ENCODE measurements around the gene TTC33. TPM values are rescaled to one million over a fixed set of nuclear protein-coding genes. Genes with fewer than 3 reads are reported as not detected.

TTC33 gene
- total and polyA plus RNA-seq, 4 donors: 22.4 to 45.9 (median 30.7) TPM

- Histone ChIP-seq H3K27me3 (ENCODE audit: control insufficient read depth, insufficient read depth, low read length) (no peaks in the 10 kb centered on the region), H3K4me1 (ENCODE audit: control insufficient read depth, insufficient read depth, low read length) (no peaks in the 10 kb centered on the region), H3K4me3 (ENCODE audit: low read depth, low read length) (no peak overlapping the region), H3K27ac (ENCODE audit: low read depth, low read length) (no peak overlapping the region), H3K36me3 (ENCODE audit: control insufficient read depth, insufficient read depth, low read length) (no peaks in the 10 kb centered on the region), H3K9me3 (ENCODE audit: control insufficient read depth, insufficient read depth, low read length) (no peaks in the 10 kb centered on the region)
- WGBS (ENCODE audit: insufficient coverage): no CpG with 5 or more reads among the region's 1 CpG
- no peak for DNase-seq (ENCODE audit: low read depth in 4 of 6, low spot score in 6 of 6)
These were observed 200.9 kb downstream of the TTC33 start for GRCh38 chr5:40554813-40555212.

DNA sequence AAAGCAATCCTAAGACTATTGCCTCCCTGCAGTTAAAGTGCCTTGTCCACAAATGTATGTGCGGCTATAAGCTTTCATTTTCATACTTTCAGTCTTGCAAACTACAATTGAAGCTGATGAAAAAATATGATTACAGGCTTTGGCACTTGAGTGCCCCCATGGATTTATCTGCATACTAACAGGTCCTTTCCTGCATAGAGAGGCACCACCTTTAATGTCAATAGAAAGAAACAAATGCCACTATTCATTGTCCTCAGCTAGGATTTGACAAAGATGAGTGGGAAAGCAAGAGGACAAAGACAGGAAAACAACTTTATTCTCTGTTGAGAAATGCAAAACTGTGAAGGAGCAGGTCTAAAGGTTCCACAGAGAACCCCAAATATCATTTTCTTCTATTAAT, 201.7 kb downstream of the TTC33 start:
- Histone ChIP-seq H3K4me1 (ENCODE audit: control insufficient read depth, insufficient read depth, low read length) (no peaks in the 10 kb centered on the region), H3K4me3 (ENCODE audit: low read depth, low read length) (no peak overlapping the region), H3K36me3 (ENCODE audit: control insufficient read depth, insufficient read depth, low read length) (no peaks in the 10 kb centered on the region), H3K9me3 (ENCODE audit: control insufficient read depth, insufficient read depth, low read length) (no peaks in the 10 kb centered on the region), H3K27ac (ENCODE audit: low read depth, low read length) (no peak overlapping the region), H3K27me3 (ENCODE audit: control insufficient read depth, insufficient read depth, low read length) (no peaks in the 10 kb centered on the region)
- no CpG with 5 or more reads among the region's 1 CpG for WGBS (ENCODE audit: insufficient coverage)
- DNase-seq (ENCODE audit: low read depth in 4 of 6, low spot score in 6 of 6): no peak

GRCh38 chr5:40552981-40553380, 202.8 kb downstream of the TTC33 start:
- H3K4me3 ChIP-seq (ENCODE audit: low read depth, low read length): no peak overlapping the region
- no peaks in the 10 kb centered on the region for H3K27me3 ChIP-seq (ENCODE audit: control insufficient read depth, insufficient read depth, low read length)
- no peaks in the 10 kb centered on the region for H3K9me3 ChIP-seq (ENCODE audit: control insufficient read depth, insufficient read depth, low read length)
- H3K4me1 ChIP-seq (ENCODE audit: control insufficient read depth, insufficient read depth, low read length): no peaks in the 10 kb centered on the region
- DNase-seq (ENCODE audit: low read depth in 4 of 6, low spot score in 6 of 6): no peak
- no peak overlapping the region for H3K27ac ChIP-seq (ENCODE audit: low read depth, low read length)
- no peaks in the 10 kb centered on the region for H3K36me3 ChIP-seq (ENCODE audit: control insufficient read depth, insufficient read depth, low read length)
- no CpG with 5 or more reads among the region's 3 CpGs for WGBS (ENCODE audit: insufficient coverage)

DNA sequence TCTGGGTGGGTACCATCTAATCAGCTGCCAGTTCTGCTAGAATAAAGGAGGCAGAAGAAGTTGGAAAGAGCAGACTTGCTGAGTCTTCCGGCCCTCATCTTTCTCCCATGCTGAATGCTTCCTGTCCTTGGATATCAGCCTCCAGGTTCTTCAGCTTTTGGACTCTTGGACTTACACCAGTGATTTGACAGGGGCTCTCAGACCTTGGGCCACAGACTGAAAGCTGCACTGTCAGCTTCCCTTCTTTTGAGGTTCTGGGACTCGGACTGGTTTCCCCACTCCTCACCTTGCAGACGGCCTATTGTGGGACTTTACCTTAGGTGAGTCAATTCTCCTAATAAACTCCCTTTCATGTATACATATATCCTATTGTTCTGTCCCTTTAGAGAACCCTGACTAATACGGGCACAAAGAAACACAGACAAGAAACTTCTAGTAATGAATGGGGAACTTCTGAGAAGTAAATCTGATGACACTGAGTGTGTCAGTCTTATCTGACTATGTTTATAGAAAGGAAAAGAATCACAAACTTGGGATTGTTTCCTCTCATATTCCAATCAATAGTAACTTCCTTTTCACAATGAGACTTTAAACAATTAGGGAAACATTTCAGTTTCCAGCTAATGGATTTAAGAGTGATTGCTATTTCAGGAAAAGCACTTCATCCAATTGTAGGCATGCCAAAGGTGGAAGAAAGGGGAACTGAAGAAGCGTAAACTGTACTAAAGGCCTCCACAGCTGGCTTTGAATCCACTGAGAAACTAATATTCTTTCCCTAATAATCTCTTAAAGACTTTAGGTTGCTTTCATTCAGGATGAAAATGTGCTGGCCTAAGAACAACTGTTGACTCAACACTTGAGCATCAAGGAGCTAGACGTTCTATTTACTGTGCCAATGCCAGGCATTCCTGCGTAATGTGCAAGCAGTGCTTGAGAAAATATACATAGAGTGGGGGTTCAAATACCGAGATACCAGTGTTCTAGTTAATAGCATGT, 204.0 kb downstream of the TTC33 start:
- no peaks in the 10 kb centered on the region for H3K36me3 ChIP-seq (ENCODE audit: control insufficient read depth, insufficient read depth, low read length)
- no peak for DNase-seq (ENCODE audit: low read depth in 4 of 6, low spot score in 6 of 6)
- 56% methylated on average over 2 of the region's 8 CpGs for WGBS (ENCODE audit: insufficient coverage)
- H3K4me1 ChIP-seq (ENCODE audit: control insufficient read depth, insufficient read depth, low read length): no peaks in the 10 kb centered on the region
- H3K27me3 ChIP-seq (ENCODE audit: control insufficient read depth, insufficient read depth, low read length): no peaks in the 10 kb centered on the region
- no peak overlapping the region for H3K27ac ChIP-seq (ENCODE audit: low read depth, low read length)
- H3K4me3 ChIP-seq (ENCODE audit: low read depth, low read length): no peak overlapping the region
- no peaks in the 10 kb centered on the region for H3K9me3 ChIP-seq (ENCODE audit: control insufficient read depth, insufficient read depth, low read length)

DNA sequence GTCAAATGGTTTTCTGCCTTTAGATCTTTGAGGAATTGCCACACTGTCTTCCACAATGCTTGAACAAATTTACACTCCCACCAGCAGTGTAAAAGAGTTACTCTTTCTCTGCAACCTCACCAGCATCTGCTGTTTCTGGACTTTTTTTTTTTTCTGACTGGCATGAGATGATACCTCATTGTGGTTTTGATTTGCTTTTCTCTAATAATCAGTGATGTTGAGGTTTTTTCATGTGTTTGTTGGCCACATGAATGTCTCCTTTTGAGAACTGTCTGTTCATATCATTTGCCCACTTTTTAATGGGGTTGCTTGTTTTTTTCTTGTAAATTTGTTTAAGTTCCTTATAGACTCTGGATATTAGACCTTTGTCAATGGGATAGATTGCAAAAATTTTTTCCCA, 205.3 kb downstream of the TTC33 start:
- DNase-seq (ENCODE audit: low read depth in 4 of 6, low spot score in 6 of 6): no peak
- H3K27ac ChIP-seq (ENCODE audit: low read depth, low read length): no peak overlapping the region

DNA sequence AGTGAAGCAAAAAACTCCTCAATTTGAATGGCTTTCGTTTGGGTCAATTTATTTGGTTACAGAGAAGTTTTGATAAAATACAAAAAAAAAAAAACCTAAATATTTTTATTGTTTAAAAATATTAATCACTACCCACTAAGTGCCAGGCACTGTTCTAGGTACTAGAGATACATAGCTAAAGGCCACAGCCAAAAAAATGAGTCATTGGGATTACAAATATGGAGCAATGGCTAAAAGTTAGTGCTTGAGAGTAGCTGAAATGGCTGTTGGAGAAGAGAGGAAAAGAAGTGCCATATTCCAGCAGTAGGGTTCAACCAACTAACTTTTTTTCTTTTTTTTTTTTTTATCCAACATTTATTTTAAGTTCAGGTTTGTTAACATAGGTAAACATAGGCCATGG, 206.1 kb downstream of the TTC33 start:
- no peaks in the 10 kb centered on the region for H3K27me3 ChIP-seq (ENCODE audit: control insufficient read depth, insufficient read depth, low read length)
- no peak overlapping the region for H3K27ac ChIP-seq (ENCODE audit: low read depth, low read length)
- H3K4me3 ChIP-seq (ENCODE audit: low read depth, low read length): no peak overlapping the region
- WGBS (ENCODE audit: insufficient coverage): no CpG with 5 or more reads among the region's 1 CpG
- no peaks in the 10 kb centered on the region for H3K9me3 ChIP-seq (ENCODE audit: control insufficient read depth, insufficient read depth, low read length)
- no peak for DNase-seq (ENCODE audit: low read depth in 4 of 6, low spot score in 6 of 6)
- no peaks in the 10 kb centered on the region for H3K36me3 ChIP-seq (ENCODE audit: control insufficient read depth, insufficient read depth, low read length)
- H3K4me1 ChIP-seq (ENCODE audit: control insufficient read depth, insufficient read depth, low read length): no peaks in the 10 kb centered on the region

More for the DNA sequence above, 205.3 kb downstream of the TTC33 start:
- Histone ChIP-seq H3K4me1 (ENCODE audit: control insufficient read depth, insufficient read depth, low read length) (no peaks in the 10 kb centered on the region), H3K4me3 (ENCODE audit: low read depth, low read length) (no peak overlapping the region), H3K27me3 (ENCODE audit: control insufficient read depth, insufficient read depth, low read length) (no peaks in the 10 kb centered on the region), H3K36me3 (ENCODE audit: control insufficient read depth, insufficient read depth, low read length) (no peaks in the 10 kb centered on the region), H3K9me3 (ENCODE audit: control insufficient read depth, insufficient read depth, low read length) (no peaks in the 10 kb centered on the region)

DNA sequence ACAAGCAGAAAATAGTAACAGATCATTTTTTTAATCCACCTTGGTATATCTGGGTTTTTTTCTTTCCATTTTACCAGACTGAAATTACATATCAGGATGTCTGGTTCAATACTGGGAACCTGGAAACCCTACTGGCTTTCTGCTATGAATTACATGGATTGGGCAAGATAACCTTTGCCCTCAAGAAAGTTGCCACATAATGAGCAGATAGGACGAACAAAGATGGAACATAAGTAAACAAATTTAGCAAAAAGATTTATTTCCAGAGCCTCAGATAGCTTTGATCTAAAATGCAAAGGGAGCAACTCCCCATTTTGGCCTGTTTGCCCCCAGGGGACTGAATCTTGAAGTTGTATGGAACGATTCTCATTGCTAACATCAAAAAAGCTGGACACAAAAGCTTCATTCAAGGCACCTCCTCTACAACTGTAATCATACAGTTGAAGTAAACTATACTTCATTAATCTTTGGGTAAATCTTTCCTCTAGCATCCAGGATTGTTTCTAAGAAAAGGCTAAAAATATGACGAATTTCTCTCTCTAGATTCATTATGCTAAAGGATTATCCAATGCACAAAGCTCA, 207.7 kb downstream of the TTC33 start:
- Histone ChIP-seq H3K27me3 (ENCODE audit: control insufficient read depth, insufficient read depth, low read length) (no peaks in the 10 kb centered on the region), H3K4me3 (ENCODE audit: low read depth, low read length) (no peak overlapping the region), H3K27ac (ENCODE audit: low read depth, low read length) (no peak overlapping the region), H3K9me3 (ENCODE audit: control insufficient read depth, insufficient read depth, low read length) (no peaks in the 10 kb centered on the region), H3K36me3 (ENCODE audit: control insufficient read depth, insufficient read depth, low read length) (no peaks in the 10 kb centered on the region), H3K4me1 (ENCODE audit: control insufficient read depth, insufficient read depth, low read length) (no peaks in the 10 kb centered on the region)
- no peak for DNase-seq (ENCODE audit: low read depth in 4 of 6, low spot score in 6 of 6)
- WGBS (ENCODE audit: insufficient coverage): no CpG with 5 or more reads among the region's 3 CpGs

GRCh38 chr5:40547557-40547956, 208.2 kb downstream of the TTC33 start:
- Histone ChIP-seq H3K27me3 (ENCODE audit: control insufficient read depth, insufficient read depth, low read length) (no peaks in the 10 kb centered on the region), H3K4me1 (ENCODE audit: control insufficient read depth, insufficient read depth, low read length) (no peaks in the 10 kb centered on the region), H3K4me3 (ENCODE audit: low read depth, low read length) (no peak overlapping the region), H3K27ac (ENCODE audit: low read depth, low read length) (no peak overlapping the region), H3K36me3 (ENCODE audit: control insufficient read depth, insufficient read depth, low read length) (no peaks in the 10 kb centered on the region), H3K9me3 (ENCODE audit: control insufficient read depth, insufficient read depth, low read length) (no peaks in the 10 kb centered on the region)
- WGBS (ENCODE audit: insufficient coverage): 100% methylated on average over 2 of the region's 4 CpGs
- DNase-seq (ENCODE audit: low read depth in 4 of 6, low spot score in 6 of 6): no peak

DNA sequence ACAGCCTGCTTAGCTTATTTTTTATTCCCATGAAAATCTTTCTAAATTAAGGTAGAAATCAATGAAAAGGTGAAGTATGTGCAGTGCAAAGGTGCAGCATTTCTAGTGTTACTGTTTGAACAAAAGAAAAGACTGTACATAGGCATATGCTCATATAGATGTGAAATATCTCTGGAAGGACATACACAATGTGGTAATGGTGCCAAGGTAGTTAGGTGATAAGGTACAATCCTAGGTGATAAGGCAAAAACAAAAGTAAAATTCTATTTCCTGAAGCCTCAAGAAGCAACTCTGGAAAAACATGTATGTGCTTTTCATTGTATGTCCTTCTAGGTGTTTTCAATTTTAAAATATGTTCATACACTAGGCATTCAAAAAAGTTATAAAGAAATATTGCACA, 215.5 kb downstream of the TTC33 start:
- H3K9me3 ChIP-seq (ENCODE audit: control insufficient read depth, insufficient read depth, low read length): no peaks in the 10 kb centered on the region
- DNase-seq (ENCODE audit: low read depth in 4 of 6, low spot score in 6 of 6): no peak
- H3K4me3 ChIP-seq (ENCODE audit: low read depth, low read length): no peak overlapping the region
- no peaks in the 10 kb centered on the region for H3K27me3 ChIP-seq (ENCODE audit: control insufficient read depth, insufficient read depth, low read length)
- H3K27ac ChIP-seq (ENCODE audit: low read depth, low read length): no peak overlapping the region
- H3K4me1 ChIP-seq (ENCODE audit: control insufficient read depth, insufficient read depth, low read length): no peaks in the 10 kb centered on the region
- H3K36me3 ChIP-seq (ENCODE audit: control insufficient read depth, insufficient read depth, low read length): no peaks in the 10 kb centered on the region

DNA sequence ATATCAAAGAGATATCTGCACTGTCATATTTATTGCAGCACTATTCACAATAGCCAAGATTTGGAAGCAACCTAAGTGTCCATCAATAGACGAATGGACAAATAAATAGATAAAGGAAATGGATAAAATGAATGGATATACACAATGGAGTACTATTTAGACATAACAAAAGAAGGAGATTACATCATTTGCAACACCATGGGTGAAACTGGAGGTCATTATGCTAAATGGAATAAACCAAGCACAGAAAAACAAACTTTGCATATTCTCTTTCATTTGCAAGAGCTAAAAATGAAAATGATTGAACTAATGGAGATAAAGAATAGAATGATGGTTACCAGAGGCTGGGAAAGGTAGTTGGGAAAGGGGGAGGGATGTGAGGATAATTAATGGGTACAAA, 231.1 kb downstream of the TTC33 start:
- no peaks in the 10 kb centered on the region for H3K36me3 ChIP-seq (ENCODE audit: control insufficient read depth, insufficient read depth, low read length)
- H3K9me3 ChIP-seq (ENCODE audit: control insufficient read depth, insufficient read depth, low read length): no peaks in the 10 kb centered on the region
- H3K4me3 ChIP-seq (ENCODE audit: low read depth, low read length): no peak overlapping the region
- WGBS (ENCODE audit: insufficient coverage): no CpG with 5 or more reads among the region's 1 CpG
- H3K27me3 ChIP-seq (ENCODE audit: control insufficient read depth, insufficient read depth, low read length): no peaks in the 10 kb centered on the region
- H3K4me1 ChIP-seq (ENCODE audit: control insufficient read depth, insufficient read depth, low read length): no peaks in the 10 kb centered on the region
- no peak overlapping the region for H3K27ac ChIP-seq (ENCODE audit: low read depth, low read length)
- no peak for DNase-seq (ENCODE audit: low read depth in 4 of 6, low spot score in 6 of 6)
